GM18520 (cell line): ENCODE measurements around the gene SPIB.
"Not testable (repeated sequence)": the region's sequence is repeated elsewhere in the genome, so short reads cannot be mapped to it uniquely, and the experiment has no call there.

ENCODE experiments used
- ATAC-seq: cut with Tn5 transposase; IDR thresholded peaks from one replicate; pipeline ENCODE4 v1.9.1; 2021; ENCODE audit not compliant: unreplicated experiment

The SPIB gene

GRCh38 chr19:50435221-50435620 lies 16.5 kb downstream of the SPIB start:
- ATAC-seq: no peak

- no peak for ATAC-seq
These were observed 16.9 kb downstream of the SPIB start for GRCh38 chr19:50435627-50436026.

- ATAC-seq: no peak
These were observed 19.2 kb downstream of the SPIB start for GRCh38 chr19:50437862-50438449.

- not testable (repeated sequence) for ATAC-seq
These were observed 20.4 kb downstream of the SPIB start for GRCh38 chr19:50439130-50439529.

- no peak for ATAC-seq
These were observed 25.3 kb downstream of the SPIB start for GRCh38 chr19:50444059-50444458.

GRCh38 chr19:50447053-50447452 lies 28.3 kb downstream of the SPIB start:
- ATAC-seq: no peak

- no peak for ATAC-seq
These were observed 29.0 kb downstream of the SPIB start for GRCh38 chr19:50447750-50448149.

GRCh38 chr19:50449236-50449899 lies 30.6 kb downstream of the SPIB start:
- ATAC-seq: no peak

GRCh38 chr19:50450369-50451222 lies 31.9 kb downstream of the SPIB start:
- no peak for ATAC-seq

- no peak for ATAC-seq
These were observed 32.4 kb downstream of the SPIB start for GRCh38 chr19:50451223-50451534.

- ATAC-seq: no peak
These were observed 34.5 kb downstream of the SPIB start for GRCh38 chr19:50453243-50453642.

GRCh38 chr19:50455992-50456391 lies 37.3 kb downstream of the SPIB start:
- no peak for ATAC-seq

- no peak for ATAC-seq
These were observed 38.6 kb downstream of the SPIB start for GRCh38 chr19:50457300-50457699.

GRCh38 chr19:50458396-50459066 lies 39.8 kb downstream of the SPIB start:
- no peak for ATAC-seq

- ATAC-seq: no peak
These were observed 40.3 kb downstream of the SPIB start for GRCh38 chr19:50459067-50459456.

GRCh38 chr19:50459638-50460037 lies 40.9 kb downstream of the SPIB start:
- no peak for ATAC-seq

GRCh38 chr19:50460161-50460765 lies 41.5 kb downstream of the SPIB start:
- no peak for ATAC-seq

GRCh38 chr19:50461066-50461875 lies 42.5 kb downstream of the SPIB start:
- no peak for ATAC-seq

- ATAC-seq: no peak
These were observed 44.2 kb downstream of the SPIB start for GRCh38 chr19:50462970-50463369.

GRCh38 chr19:50464348-50464747 lies 45.6 kb downstream of the SPIB start:
- ATAC-seq: no peak
